PFSK-1 (cell line): ENCODE measurements around the gene CAMK1D.

ENCODE experiments used
- FOXP2 ChIP-seq: optimal IDR thresholded peaks from 2 replicates; pipeline ENCODE3; 2011; ENCODE audit warnings: borderline replicate concordance, control low read depth, inconsistent platforms; ENCODE audit not compliant: insufficient read depth; ENCODE audit errors: extremely low read length, extremely low read depth
- POLR2AphosphoS5 ChIP-seq: IDR thresholded peaks from 2 replicates; pipeline ENCODE4 v1.6.1; 2012; ENCODE audit warnings: low read depth, mild to moderate bottlenecking, control low read depth, low read length, moderate library complexity
- SIN3A ChIP-seq: IDR thresholded peaks from 2 replicates; pipeline ENCODE4 v1.6.1; 2012; ENCODE audit warnings: mild to moderate bottlenecking, low read length, moderate library complexity, borderline replicate concordance; ENCODE audit not compliant: insufficient read depth
- TAF1 ChIP-seq: IDR thresholded peaks from 2 replicates; pipeline ENCODE4 v1.6.1; 2012; ENCODE audit warnings: low read length, control low read depth, borderline replicate concordance; ENCODE audit not compliant: insufficient read depth
- TF ChIP-seq, protein P1 (sequence below), 2 experiments: IDR thresholded peaks; 2 replicates each; pipeline versions ENCODE4 v1.6.1 to v1.8.0; 2011 to 2012; ENCODE audit warnings: low read depth in 2 of 2, low read length in 2 of 2, control low read depth in 1 of 2, inconsistent platforms in 1 of 2, mild to moderate bottlenecking in 1 of 2, moderate library complexity in 1 of 2; ENCODE audit not compliant: insufficient read depth in 1 of 2

Gene CAMK1D

DNA sequence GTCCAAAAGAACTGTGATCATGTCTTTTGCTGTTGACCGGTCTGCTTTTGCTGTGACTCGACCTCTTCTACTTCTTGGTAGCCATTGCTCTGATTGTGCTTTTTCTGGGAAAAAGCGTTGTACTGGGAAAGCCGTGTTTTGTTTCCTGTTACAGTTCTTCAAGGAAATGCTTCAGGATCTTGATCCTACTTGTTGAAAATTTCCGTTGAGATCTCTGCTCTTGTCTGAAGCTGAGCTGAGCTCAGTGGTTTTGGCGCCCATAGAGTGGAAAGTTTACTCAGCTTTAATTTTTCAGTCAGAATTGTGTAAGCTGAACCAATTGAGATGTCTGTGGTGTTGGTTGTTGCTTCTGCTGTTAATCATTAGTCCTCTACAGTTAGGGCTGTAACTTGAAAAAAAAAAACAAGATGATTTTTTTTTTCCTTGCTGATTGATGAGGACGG lies 349.9 kb downstream of the CAMK1D start:
- TF ChIP-seq, protein P1, sequence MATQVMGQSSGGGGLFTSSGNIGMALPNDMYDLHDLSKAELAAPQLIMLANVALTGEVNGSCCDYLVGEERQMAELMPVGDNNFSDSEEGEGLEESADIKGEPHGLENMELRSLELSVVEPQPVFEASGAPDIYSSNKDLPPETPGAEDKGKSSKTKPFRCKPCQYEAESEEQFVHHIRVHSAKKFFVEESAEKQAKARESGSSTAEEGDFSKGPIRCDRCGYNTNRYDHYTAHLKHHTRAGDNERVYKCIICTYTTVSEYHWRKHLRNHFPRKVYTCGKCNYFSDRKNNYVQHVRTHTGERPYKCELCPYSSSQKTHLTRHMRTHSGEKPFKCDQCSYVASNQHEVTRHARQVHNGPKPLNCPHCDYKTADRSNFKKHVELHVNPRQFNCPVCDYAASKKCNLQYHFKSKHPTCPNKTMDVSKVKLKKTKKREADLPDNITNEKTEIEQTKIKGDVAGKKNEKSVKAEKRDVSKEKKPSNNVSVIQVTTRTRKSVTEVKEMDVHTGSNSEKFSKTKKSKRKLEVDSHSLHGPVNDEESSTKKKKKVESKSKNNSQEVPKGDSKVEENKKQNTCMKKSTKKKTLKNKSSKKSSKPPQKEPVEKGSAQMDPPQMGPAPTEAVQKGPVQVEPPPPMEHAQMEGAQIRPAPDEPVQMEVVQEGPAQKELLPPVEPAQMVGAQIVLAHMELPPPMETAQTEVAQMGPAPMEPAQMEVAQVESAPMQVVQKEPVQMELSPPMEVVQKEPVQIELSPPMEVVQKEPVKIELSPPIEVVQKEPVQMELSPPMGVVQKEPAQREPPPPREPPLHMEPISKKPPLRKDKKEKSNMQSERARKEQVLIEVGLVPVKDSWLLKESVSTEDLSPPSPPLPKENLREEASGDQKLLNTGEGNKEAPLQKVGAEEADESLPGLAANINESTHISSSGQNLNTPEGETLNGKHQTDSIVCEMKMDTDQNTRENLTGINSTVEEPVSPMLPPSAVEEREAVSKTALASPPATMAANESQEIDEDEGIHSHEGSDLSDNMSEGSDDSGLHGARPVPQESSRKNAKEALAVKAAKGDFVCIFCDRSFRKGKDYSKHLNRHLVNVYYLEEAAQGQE (IDR thresholded peaks at IDR 0.05; ENCODE audit: insufficient read depth in 1 of 2, low read depth in 2 of 2, low read length in 2 of 2), result no peak

DNA sequence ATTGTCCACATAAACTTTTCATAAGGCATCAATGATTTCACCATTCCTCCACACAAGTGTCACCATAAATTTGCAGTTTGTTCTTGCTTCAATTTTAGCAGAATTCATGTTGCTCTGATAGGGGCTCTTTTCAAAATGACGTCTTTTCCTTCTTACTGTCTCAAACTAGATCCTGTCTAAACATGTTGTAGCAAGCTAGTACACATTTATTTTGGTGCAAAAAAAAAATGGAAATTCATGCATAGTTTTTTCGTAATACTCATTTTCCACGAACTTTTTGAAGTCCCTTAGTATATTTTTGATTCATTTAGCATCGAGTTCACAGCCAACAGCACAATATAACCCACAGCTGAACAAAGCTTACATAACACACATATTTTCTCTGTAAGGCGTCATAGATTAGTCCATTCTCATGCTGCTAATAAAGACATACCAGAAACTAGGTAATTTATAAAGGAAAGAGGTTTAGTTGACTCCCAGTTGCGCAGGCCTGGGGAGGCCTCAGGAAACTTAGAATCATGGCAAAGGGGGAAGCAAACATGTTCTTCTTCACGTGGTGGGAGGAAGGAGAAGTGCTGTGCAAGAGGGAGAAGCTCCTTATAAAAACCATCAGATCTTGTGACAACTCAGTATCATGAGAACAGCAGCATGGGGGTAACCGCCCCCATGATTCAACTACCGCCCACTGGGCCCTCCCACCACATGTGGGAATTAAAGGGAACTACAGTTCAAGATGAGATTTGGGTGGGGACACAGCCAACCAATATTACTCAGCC lies 350.6 kb downstream of the CAMK1D start:
- no peak for TF ChIP-seq FOXP2
- no peak for TF ChIP-seq POLR2AphosphoS5
- TF ChIP-seq TAF1, result no peak
- TF ChIP-seq, protein P1 (IDR thresholded peaks at IDR 0.05; ENCODE audit: insufficient read depth in 1 of 2, low read depth in 2 of 2, low read length in 2 of 2), result no peak
- no peak for TF ChIP-seq SIN3A

DNA sequence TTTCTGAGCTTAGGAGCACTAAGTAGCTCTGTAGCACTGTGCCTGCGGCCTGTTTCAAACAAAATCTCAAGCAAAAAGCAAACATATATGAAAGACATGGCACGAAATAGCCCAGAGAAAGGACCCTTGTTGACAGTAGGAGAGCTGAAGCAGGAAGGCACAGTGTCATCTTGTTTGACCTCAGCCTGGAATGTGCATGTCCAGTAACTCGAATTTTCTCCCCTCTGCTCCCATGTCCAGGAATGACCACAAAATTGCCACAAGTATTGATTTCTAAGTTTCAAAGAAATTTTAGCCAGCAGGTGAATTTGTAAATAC lies 351.2 kb downstream of the CAMK1D start:
- TF ChIP-seq TAF1 (no peak), SIN3A (no peak), POLR2AphosphoS5 (no peak), FOXP2 (no peak)
- TF ChIP-seq, protein P1 (IDR thresholded peaks at IDR 0.05; ENCODE audit: insufficient read depth in 1 of 2, low read depth in 2 of 2, low read length in 2 of 2), result no peak

DNA sequence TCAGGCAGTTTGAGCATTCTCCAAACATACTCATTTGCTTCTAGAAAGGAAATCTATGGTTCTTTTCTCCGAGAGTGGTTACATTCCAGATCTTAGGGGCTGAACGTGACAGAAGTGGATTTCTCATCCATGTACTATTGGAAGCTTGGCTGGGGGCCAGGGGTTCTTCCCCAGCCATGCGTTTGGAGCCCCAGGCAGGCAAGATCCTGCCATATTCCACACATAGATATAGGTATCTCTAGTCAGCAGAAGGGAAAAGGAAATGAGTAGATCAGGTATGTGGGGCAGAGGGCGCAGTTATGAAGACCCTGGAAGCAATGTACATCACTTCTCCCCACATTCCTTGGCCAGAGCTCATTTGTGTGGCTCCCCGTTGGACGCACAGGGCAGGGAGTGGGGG lies 352.3 kb downstream of the CAMK1D start:
- TF ChIP-seq TAF1, result no peak
- TF ChIP-seq, protein P1 (IDR thresholded peaks at IDR 0.05; ENCODE audit: insufficient read depth in 1 of 2, low read depth in 2 of 2, low read length in 2 of 2), result no peak

DNA sequence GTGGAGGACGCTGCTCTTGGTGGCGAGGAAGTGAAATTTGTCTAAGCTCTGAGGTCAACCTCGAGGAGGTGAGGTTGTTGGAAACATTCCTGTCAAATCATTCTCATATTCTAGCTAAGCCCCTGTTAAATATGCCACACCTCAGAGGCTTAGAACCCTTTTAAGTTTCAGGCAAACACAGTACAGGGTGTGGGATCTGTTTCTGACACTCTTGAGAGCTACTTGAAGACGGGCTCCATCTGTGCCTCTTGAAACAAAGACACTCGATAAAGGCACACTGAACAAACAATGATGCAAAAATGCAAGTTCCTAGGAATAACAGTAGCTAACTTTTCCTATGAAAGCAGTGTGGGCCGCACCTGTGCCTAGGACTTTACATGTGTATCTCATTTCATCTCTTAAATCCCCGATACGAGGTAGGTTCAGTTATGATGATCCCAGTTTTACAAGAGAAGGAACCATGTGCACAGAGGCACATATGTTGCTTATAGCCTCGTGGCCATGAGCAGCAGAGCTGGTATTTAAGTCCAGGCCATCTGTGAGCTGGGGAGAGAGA lies 352.9 kb downstream of the CAMK1D start:
- no peak for TF ChIP-seq SIN3A
- TF ChIP-seq POLR2AphosphoS5, result no peak
- TF ChIP-seq FOXP2, result no peak
- TF ChIP-seq TAF1, result no peak
- TF ChIP-seq, protein P1 (IDR thresholded peaks at IDR 0.05; ENCODE audit: insufficient read depth in 1 of 2, low read depth in 2 of 2, low read length in 2 of 2), result no peak
